Stimulated activated CD4-positive, alpha-beta T cell treated with anti-CD3 and anti-CD28 coated beads, TNF-alpha, amount 100 ng/mL, for 1 hour (primary cell): ENCODE data around the gene CSNK1D.
"Not testable (repeated sequence)": the region's sequence is repeated elsewhere in the genome, so short reads cannot be mapped to it uniquely, and the experiment has no call there.

Experiments
- DNase-seq, 3 donors: peaks; one replicate each; pipeline ENCODE4 v3.0.0-alpha.2; 2020; ENCODE audit warnings: low read depth in 3 of 3, low spot score in 1 of 3

The CSNK1D gene

DNA sequence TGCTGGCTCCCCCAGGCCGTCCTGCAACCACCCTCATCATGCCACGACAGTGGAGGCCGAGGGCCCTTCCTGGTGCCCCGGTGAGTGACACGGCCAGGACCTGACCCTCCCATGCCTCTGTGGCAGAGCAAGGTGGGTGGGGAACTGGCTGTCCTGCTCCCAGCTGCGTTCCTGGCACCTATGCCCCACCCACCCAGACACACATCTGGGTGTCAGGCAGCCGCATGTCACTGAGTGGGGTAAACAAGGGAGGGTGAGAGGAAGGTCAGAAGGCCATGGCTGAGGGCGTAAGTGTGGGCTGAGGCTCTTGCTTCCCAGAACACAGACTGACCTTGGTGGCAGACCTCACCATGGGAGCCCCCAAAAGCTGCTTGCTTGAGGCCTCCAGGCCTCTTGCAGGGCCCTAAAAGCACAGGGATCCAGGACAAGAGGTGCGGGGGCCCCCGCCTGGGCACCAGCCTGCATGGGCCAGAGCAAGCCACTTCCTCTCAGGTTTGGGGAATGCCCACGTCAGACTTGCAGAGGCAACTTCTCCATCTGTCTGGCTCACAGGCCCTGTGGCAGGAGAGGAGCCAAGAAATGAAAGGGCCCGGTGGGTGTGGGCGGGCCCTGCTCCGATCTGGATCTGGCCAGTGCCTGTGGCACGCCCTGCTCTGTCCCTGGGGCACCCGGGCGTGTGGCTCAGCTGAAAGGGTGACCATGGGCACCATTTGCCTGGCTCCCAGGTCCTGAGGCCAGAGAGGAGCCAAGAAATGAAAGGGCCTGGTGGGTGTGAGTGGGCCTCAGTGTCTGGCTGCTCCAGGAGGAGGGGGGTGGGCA, 57.0 kb downstream of the CSNK1D start:
- DNase-seq = no peak

DNA sequence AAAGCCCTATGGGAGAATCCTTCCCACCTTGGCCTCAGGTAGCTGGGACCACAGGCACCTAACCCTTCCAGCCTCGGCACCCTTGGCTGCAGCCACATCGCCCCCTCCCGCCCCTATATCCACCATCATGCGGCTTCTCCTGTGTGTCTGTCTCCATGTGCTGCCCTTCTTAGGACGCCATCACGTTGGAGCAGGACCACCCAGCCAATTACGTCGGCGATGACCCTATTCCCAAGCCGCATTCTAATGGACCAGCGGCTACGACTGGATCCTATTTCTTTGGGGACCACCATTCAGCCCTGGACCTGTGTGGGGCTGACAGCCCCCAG, 57.6 kb downstream of the CSNK1D start:
- no peak for DNase-seq

GRCh38 chr17:82215095-82215971, 58.2 kb downstream of the CSNK1D start:
- DNase-seq = no peak

- no peak for DNase-seq
Observed at GRCh38 chr17:82214012-82214628, 59.4 kb downstream of the CSNK1D start.

GRCh38 chr17:82213251-82214011, 60.1 kb downstream of the CSNK1D start:
- peak in 1 of 3 donors; percentile 63 for DNase-seq

DNA sequence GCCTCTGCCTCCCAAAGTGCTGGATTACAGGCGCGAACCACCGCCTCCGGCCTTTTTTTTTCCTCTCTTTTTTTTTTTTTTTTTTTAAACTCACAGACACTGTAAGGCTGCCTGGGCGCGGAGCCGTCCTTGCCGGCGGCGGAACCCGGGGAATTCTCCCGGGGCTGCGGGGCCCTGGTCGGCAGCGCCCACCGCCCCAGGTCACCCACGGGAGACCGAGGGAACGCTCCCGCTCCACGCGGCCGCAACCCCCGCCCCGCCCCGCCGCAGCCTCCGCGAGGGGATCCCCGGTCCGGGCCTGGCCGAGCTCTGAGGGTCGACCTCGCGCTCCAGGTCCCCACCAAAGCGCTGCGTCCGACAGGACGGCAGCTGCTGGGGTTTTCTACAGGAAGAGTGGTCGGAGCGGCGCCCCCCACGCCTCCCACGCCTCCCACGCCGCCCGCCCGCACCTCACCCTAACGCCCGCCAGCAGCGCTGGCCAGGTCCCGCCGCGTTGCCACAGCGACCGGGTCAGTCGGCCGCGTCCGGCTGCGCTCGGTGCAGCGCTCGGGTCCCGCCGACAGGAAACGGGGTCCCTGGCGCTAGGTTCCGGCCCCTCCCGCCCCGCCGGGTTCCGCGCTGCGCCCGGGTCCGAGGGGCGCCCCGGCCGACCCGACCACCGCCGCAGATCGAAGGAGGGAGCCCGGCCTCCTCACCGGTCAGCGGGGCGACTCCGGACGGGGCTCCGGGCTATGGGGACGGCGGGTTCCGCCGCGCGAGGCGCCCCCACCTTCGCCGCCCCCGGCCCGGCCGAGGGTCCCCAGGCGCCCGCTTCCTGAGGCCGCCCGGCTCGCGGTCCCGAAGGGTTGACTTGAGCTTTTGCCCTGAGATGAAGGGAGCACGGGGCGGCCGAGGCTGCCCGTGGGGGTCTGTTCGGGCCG, 60.9 kb downstream of the CSNK1D start, which contains the start of gene CCDC57:
TSS of gene CCDC57 (minus strand) at position 512 of the 920 bp plus-strand sequence. CDS start 10,898 bp downstream, outside the sequence.
- peak in 1 of 3 donors; percentile 63 for DNase-seq

DNA sequence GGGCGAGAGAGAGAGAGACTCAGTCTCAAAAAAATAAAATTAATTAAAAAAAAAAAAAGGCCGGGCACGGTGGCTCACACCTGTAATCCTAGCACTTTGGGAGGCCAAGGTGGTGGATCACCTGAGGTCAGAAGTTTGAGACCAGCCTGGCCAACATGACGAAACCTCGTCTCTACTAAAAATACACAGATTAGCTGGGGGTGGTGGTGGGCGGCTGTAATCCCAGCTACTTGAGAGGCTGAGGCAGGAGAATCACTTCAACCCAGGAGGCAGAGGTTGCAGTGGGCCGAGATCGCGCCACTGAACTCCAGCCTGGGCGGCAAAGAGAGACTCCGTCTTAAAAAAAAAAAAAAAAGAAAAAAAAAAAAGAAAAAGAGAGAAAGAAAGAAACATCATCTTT, 62.8 kb downstream of the CSNK1D start:
- not testable (repeated sequence) for DNase-seq

DNA sequence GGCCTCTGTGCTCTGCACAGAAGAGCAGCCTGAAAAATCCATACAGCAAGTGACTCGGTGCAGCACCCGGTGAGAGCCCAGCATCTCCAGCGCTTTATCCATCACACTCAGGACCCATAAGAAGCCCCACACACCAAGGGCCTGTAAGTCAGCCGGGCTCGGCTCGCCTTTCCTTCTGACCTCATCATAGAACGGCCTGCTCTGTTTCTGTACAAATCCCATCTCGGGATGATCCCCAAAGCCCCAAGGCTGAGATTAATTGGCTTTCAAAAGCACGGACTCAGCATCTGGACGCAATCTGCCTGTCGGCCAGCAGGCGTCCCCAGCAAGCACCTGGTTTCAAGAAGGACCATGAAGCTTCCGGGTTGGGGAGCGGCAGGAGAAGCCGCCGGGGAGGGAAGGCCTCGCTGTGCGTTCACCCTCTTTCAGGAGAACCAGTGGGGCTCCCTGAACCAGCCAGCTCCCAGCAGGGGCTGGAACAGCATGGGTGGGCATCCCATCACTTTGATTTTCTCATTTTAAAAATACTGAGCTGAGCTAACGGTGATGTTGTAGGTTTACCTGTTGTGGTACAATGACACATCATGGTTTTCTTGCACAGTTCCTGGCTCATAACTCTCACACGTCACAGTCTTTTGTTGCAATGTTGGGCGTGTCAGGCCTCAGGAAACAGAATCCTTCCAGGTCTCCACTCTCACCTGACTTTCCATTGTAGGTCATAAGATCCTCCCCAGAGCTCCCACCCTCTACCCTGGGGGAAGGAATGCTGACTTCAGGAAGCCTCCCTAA, 67.6 kb downstream of the CSNK1D start:
- DNase-seq = peak in 2 of 3 donors; percentile 49 to 60

GRCh38 chr17:82204831-82205719, 68.4 kb downstream of the CSNK1D start:
- no peak for DNase-seq

- no peak for DNase-seq
Observed at GRCh38 chr17:82203920-82204319, 69.6 kb downstream of the CSNK1D start.

DNA sequence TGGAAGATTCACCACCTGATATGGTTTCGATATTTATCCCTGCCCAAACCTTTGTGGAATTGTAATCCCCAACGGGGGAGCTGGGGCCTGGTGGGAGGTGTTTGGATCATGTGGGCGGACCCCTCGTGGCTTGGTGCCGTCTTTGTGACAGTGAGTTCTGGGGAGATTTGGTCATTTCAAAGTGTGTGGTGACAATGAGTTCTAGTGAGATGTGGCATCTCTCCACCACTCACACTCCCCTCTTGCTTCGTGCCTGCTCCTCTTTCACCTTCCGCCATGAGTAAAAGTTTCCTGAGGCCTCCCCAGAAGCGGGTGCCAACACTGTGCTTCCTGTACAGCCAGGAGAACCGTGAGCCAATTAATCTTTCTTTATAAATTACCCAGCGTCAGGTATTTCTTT, 70.5 kb downstream of the CSNK1D start:
- DNase-seq = no peak

DNA sequence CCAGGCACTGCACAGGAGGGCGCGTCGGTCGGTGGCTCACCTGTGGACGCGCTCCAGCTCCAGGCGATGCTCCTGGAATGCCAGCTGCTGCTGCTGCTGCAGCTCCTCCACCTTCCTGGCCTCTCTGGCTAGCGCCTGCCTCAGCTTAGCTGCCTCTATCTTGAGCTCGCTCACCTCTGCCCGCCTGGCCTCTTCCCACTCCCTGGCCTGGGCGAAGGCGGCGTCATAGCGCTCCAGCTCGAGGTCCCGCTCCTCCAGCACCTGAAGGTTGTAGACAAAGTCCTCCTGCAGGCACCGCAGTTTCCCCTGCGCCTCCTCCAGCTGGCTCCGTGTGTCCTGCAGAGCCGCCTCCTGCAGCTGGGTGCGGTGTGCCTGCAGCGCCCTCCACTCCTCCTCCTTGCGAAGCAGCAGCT, 72.0 kb downstream of the CSNK1D start:
- DNase-seq = no peak

DNA sequence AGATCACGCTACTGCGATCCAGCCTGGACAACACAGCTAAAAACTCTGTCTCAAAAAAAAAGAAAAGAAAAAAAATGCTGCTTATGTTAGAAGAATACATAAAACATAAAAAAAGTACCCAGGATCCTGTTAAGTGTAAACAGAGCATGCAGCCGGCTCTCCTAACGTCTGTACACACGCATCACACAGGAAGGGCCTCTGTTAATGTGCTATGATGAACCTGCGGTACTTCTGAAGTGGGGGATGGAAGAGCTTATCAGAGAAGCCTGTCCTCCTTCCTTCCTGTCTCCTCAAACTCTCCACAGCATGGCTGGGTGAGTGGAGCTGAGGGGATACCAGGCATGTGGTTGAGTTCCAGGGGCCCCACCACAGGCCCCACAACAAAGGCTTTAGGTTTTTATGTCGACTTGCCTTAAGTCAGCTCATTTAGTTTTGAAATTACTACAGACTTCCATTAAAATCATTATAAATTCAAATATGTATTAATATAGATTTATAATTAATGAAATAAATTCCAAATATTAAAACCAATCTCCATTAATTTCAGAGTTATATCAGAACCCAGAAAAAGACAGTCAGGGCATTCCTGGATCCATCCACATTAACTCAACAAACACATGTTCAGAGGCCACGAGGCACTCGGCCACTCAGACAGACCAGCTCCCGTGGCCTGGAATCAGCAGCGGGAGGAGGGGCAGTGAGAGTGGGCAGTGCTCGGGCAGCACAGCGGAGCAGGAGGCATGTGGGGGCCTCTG, 72.6 kb downstream of the CSNK1D start:
- DNase-seq = peak in 1 of 3 donors; percentile 22

- no peak for DNase-seq
Observed at GRCh38 chr17:82200135-82200534, 73.4 kb downstream of the CSNK1D start.

DNA sequence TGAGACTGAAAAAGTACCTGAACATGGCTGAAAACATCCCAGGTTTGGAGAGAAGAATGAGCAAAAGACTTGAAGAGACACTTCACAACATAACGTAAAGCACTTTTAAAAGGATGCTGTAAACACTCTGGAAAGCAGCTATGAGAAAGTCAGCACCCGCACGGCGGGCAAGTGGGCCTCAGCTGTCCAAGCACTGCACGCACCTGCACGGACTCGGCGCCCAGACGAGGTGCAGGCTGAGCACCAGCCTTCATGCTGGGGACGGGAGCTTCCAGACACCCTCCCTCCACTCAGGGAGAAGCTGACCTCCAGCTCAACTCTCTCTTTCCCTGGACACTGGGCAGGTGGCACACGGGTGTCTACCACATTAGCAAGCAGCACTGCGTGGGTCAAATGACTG, 74.0 kb downstream of the CSNK1D start:
- no peak for DNase-seq

GRCh38 chr17:82198092-82198491, 75.4 kb downstream of the CSNK1D start:
- DNase-seq = no peak
